ENCODE results near the gene IGFL3.
A peak's percentile ranks its signal among the peaks of the same experiment; 100 is the strongest.
"Not testable (repeated sequence)": the region's sequence is repeated elsewhere in the genome, so short reads cannot be mapped to it uniquely, and the experiment has no call there.

Gene IGFL3

GRCh38 chr19:46125447-46125846 lies 959 bp upstream of the IGFL3 start:
- no peak for DNase-seq (ENCODE audit: low read depth in 2 of 2)

- DNase-seq (ENCODE audit: low read depth in 2 of 2): no peak
These were observed 6.4 kb downstream of the IGFL3 start for GRCh38 chr19:46118136-46118535.

- DNase-seq (ENCODE audit: low read depth in 2 of 2): no peak
These were observed 8.4 kb downstream of the IGFL3 start for GRCh38 chr19:46116121-46116520.

GRCh38 chr19:46115396-46116106 lies 8.9 kb downstream of the IGFL3 start:
- DNase-seq (ENCODE audit: low read depth in 2 of 2): peak; percentile 10 to 53

GRCh38 chr19:46113726-46114125 lies 10.8 kb downstream of the IGFL3 start:
- DNase-seq (ENCODE audit: low read depth in 2 of 2): no peak

GRCh38 chr19:46112527-46112926 lies 12.0 kb downstream of the IGFL3 start:
- no peak for DNase-seq (ENCODE audit: low read depth in 2 of 2)

GRCh38 chr19:46111376-46111775 lies 13.1 kb downstream of the IGFL3 start:
- DNase-seq (ENCODE audit: low read depth in 2 of 2): no peak

- DNase-seq (ENCODE audit: low read depth in 2 of 2): no peak
These were observed 14.6 kb downstream of the IGFL3 start for GRCh38 chr19:46109876-46110275.

GRCh38 chr19:46107371-46107770 lies 17.1 kb downstream of the IGFL3 start:
- no peak for DNase-seq (ENCODE audit: low read depth in 2 of 2)

GRCh38 chr19:46102333-46102732 lies 22.2 kb downstream of the IGFL3 start:
- DNase-seq (ENCODE audit: low read depth in 2 of 2): not testable (repeated sequence)

GRCh38 chr19:46101293-46101692 lies 23.2 kb downstream of the IGFL3 start:
- no peak for DNase-seq (ENCODE audit: low read depth in 2 of 2)

GRCh38 chr19:46100344-46100743 lies 24.1 kb downstream of the IGFL3 start:
- DNase-seq (ENCODE audit: low read depth in 2 of 2): no peak

GRCh38 chr19:46090444-46090843 lies 34.0 kb downstream of the IGFL3 start:
- no peak for DNase-seq (ENCODE audit: low read depth in 2 of 2)

- DNase-seq (ENCODE audit: low read depth in 2 of 2): no peak
These were observed 35.1 kb downstream of the IGFL3 start for GRCh38 chr19:46089432-46089831.

- DNase-seq (ENCODE audit: low read depth in 2 of 2): no peak
These were observed 36.4 kb downstream of the IGFL3 start for GRCh38 chr19:46088101-46088500.

- no peak for DNase-seq (ENCODE audit: low read depth in 2 of 2)
These were observed 38.6 kb downstream of the IGFL3 start for GRCh38 chr19:46085888-46086287.

- DNase-seq (ENCODE audit: low read depth in 2 of 2): no peak
These were observed 41.8 kb downstream of the IGFL3 start for GRCh38 chr19:46082728-46083050.

GRCh38 chr19:46081928-46082727 lies 42.4 kb downstream of the IGFL3 start:
- DNase-seq (ENCODE audit: low read depth in 2 of 2): no peak

GRCh38 chr19:46080561-46080960 lies 43.9 kb downstream of the IGFL3 start:
- DNase-seq (ENCODE audit: low read depth in 2 of 2): no peak

GRCh38 chr19:46079576-46079975 lies 44.9 kb downstream of the IGFL3 start:
- no peak for DNase-seq (ENCODE audit: low read depth in 2 of 2)

- peak in 1 of 2 experiments; percentile 23 for DNase-seq (ENCODE audit: low read depth in 2 of 2)
These were observed 45.7 kb downstream of the IGFL3 start for GRCh38 chr19:46078573-46079332.

- DNase-seq (ENCODE audit: low read depth in 2 of 2): no peak
These were observed 46.7 kb downstream of the IGFL3 start for GRCh38 chr19:46077815-46078167.

Data from stimulated activated CD4-positive, alpha-beta T cell treated with anti-CD3 and anti-CD28 coated beads, Interleukin-12 subunit alpha, Interleukin-12 subunit beta, amount 100 ng/mL, for 24 hours (primary cell).